GM23338 (cell line): ENCODE data around the gene MTCL3.

Experiments
- ATAC-seq: fragments of 200-7000 bp; cut with Tn5 transposase; 3 replicates; pipeline ENCODE4 v1.9.1; 2020
- DNase-seq: peaks from one replicate; pipeline ENCODE4 v3.0.0-alpha.2; 2015; ENCODE audit warnings: low spot score
- H2AFZ ChIP-seq: fragments of 200-600 bp; sonication (generic); 2 replicates; pipeline ENCODE4 v1.8.0; 2016; ENCODE audit warnings: antibody characterized with exemption, mild to moderate bottlenecking, moderate library complexity
- H3F3A ChIP-seq: fragments of 200-600 bp; sonication (generic); replicated peaks from 2 replicates; pipeline ENCODE4 v1.8.0; 2017; ENCODE audit warnings: antibody characterized with exemption, mixed run types, low read depth
- H3K27ac ChIP-seq: fragments of 200-600 bp; sonication (generic); 2 replicates; pipeline ENCODE4 v1.6.1; 2016; ENCODE audit warnings: low read depth
- H3K27me3 ChIP-seq: fragments of 200-600 bp; sonication (generic); 2 replicates; pipeline ENCODE4 v1.8.0; 2016; ENCODE audit warnings: mild to moderate bottlenecking, mixed run types, moderate library complexity; ENCODE audit not compliant: insufficient read depth
- H3K36me3 ChIP-seq: fragments of 200-600 bp; sonication (generic); 2 replicates; pipeline ENCODE4 v1.8.0; 2016; ENCODE audit warnings: mild to moderate bottlenecking; ENCODE audit not compliant: insufficient read depth
- H3K4me1 ChIP-seq: fragments of 200-600 bp; sonication (generic); 2 replicates; pipeline ENCODE4 v1.8.0; 2016; ENCODE audit warnings: mild to moderate bottlenecking, moderate library complexity; ENCODE audit not compliant: insufficient read depth
- H3K4me2 ChIP-seq: fragments of 200-600 bp; sonication (generic); 2 replicates; pipeline ENCODE4 v1.7.1; 2017; ENCODE audit warnings: mixed run types
- H3K4me3 ChIP-seq: fragments of 200-600 bp; sonication (generic); 2 replicates; pipeline ENCODE4 v1.6.1; 2016; ENCODE audit warnings: mixed run types
- H3K79me2 ChIP-seq: fragments of 200-600 bp; sonication (generic); replicated peaks from 2 replicates; pipeline ENCODE4 v1.8.0; 2017; ENCODE audit warnings: mild to moderate bottlenecking; ENCODE audit not compliant: insufficient read depth
- H3K9me2 ChIP-seq: fragments of 200-600 bp; sonication (generic); 2 replicates; pipeline ENCODE4 v1.8.0; 2017; ENCODE audit not compliant: insufficient read depth
- H4K20me1 ChIP-seq: fragments of 200-600 bp; sonication (generic); replicated peaks from 2 replicates; pipeline ENCODE4 v1.8.0; 2017; ENCODE audit warnings: mild to moderate bottlenecking; ENCODE audit not compliant: insufficient read depth
- H3K27ac Mint-ChIP-seq: 2 replicates; pipeline ENCODE4 v1.8.0; 2020; ENCODE audit warnings: inconsistent platforms, mild to moderate bottlenecking, moderate library complexity, mixed read lengths
- H3K27me3 Mint-ChIP-seq: 3 replicates; pipeline ENCODE4 v1.8.0; 2022; ENCODE audit warnings: low read depth, mild to moderate bottlenecking, moderate library complexity, mixed read lengths, inconsistent platforms; ENCODE audit not compliant: insufficient read depth, poor library complexity
- H3K36me3 Mint-ChIP-seq: 3 replicates; pipeline ENCODE4 v1.8.0; 2021; ENCODE audit warnings: low read depth, mild to moderate bottlenecking, inconsistent platforms, moderate library complexity, mixed read lengths
- H3K4me1 Mint-ChIP-seq: 3 replicates; pipeline ENCODE4 v1.8.0; 2020; ENCODE audit warnings: mild to moderate bottlenecking, inconsistent platforms, mixed read lengths
- H3K4me3 Mint-ChIP-seq: 3 replicates; pipeline ENCODE4 v1.8.0; 2021; ENCODE audit warnings: moderate library complexity, mild to moderate bottlenecking, inconsistent platforms, mixed read lengths
- H3K9me3 Mint-ChIP-seq: 3 replicates; pipeline ENCODE4 v1.8.0; 2020; ENCODE audit warnings: moderate library complexity, mild to moderate bottlenecking, inconsistent platforms, mixed read lengths
- CREB1 ChIP-seq: fragments of 250-450 bp; sonication (Bioruptor Pico); IDR thresholded peaks from 2 replicates; pipeline ENCODE4 v1.5.0; 2020; ENCODE audit warnings: low read depth, mild to moderate bottlenecking, moderate library complexity
- CTCF ChIP-seq, 2 experiments: fragments of 200-600 bp in 1 of 2; sonication (generic) in 1 of 2; conservative IDR thresholded peaks; 2 replicates each; pipeline versions ENCODE4 v1.5.1 to v1.6.1; 2016 to 2017; ENCODE audit warnings: antibody characterized with exemption in 2 of 2, low read depth in 2 of 2, mild to moderate bottlenecking in 2 of 2, moderate library complexity in 1 of 2
- ETS1 ChIP-seq: IDR thresholded peaks from 2 replicates; pipeline ENCODE4 v1.6.1; 2016; ENCODE audit warnings: antibody characterized with exemption
- EZH2 ChIP-seq: fragments of 200-600 bp; sonication (generic); IDR thresholded peaks from one replicate; pipeline ENCODE4 v1.8.0; 2017; ENCODE audit warnings: antibody characterized with exemption, mild to moderate bottlenecking, low read depth; ENCODE audit not compliant: unreplicated experiment
- EZH2phosphoT487 ChIP-seq: fragments of 200-600 bp; sonication (generic); IDR thresholded peaks from one replicate; pipeline ENCODE4 v1.8.1; 2018; ENCODE audit warnings: antibody characterized with exemption; ENCODE audit not compliant: unreplicated experiment
- JUNB ChIP-seq: IDR thresholded peaks from one replicate; pipeline ENCODE4 v1.6.1; 2016; ENCODE audit warnings: antibody characterized with exemption; ENCODE audit not compliant: unreplicated experiment
- NANOG ChIP-seq: IDR thresholded peaks from 2 replicates; pipeline ENCODE4 v1.6.1; 2016; ENCODE audit warnings: antibody characterized with exemption, borderline replicate concordance
- POLR2AphosphoS5 ChIP-seq: IDR thresholded peaks from 2 replicates; pipeline ENCODE4 v1.6.1; 2016; ENCODE audit warnings: antibody characterized with exemption, low read depth
- REST ChIP-seq: IDR thresholded peaks from one replicate; pipeline ENCODE4 v1.6.1; 2018; ENCODE audit warnings: antibody characterized with exemption; ENCODE audit not compliant: unreplicated experiment
- STAT1 ChIP-seq: IDR thresholded peaks from one replicate; pipeline ENCODE4 v1.6.1; 2016; ENCODE audit warnings: antibody characterized with exemption; ENCODE audit not compliant: unreplicated experiment
- ZNF114 ChIP-seq: fragments of 250-450 bp; sonication (Bioruptor Pico); IDR thresholded peaks from 2 replicates; pipeline ENCODE4 v1.5.0; 2020; ENCODE audit warnings: mild to moderate bottlenecking, moderate library complexity
- ZNF331 ChIP-seq: fragments of 250-450 bp; sonication (Bioruptor Pico); IDR thresholded peaks from 2 replicates; pipeline ENCODE4 v1.5.0; 2020; ENCODE audit warnings: low read depth, mild to moderate bottlenecking, moderate library complexity
- ZNF462 ChIP-seq: fragments of 250-450 bp; sonication (Bioruptor Pico); IDR thresholded peaks from 2 replicates; pipeline ENCODE4 v1.5.0; 2020; ENCODE audit warnings: mild to moderate bottlenecking, moderate library complexity

Gene MTCL3

GRCh38 chr6:127463056-127463455 lies 56.1 kb downstream of the MTCL3 start:
- H3K27ac Mint-ChIP-seq, result no peak overlapping the region
- no peak for ATAC-seq
- no peaks in the 10 kb centered on the region for H3K27me3 Mint-ChIP-seq
- Histone ChIP-seq H3K27ac (no peak overlapping the region), H2AFZ (no peak overlapping the region), H3K79me2 (no peaks in the 10 kb centered on the region), H3K36me3 (no peaks in the 10 kb centered on the region), H3K4me3 (no peak overlapping the region), H3K4me1 (peaks cover 18% of the 10 kb centered on the region), H3K9me2 (no peaks in the 10 kb centered on the region), H3K4me2 (no peak overlapping the region), H4K20me1 (no peaks in the 10 kb centered on the region), H3F3A (no peaks in the 10 kb centered on the region), H3K27me3 (no peaks in the 10 kb centered on the region)
- no peaks in the 10 kb centered on the region for H3K36me3 Mint-ChIP-seq
- H3K4me1 Mint-ChIP-seq, result peaks cover 42% of the 10 kb centered on the region
- H3K9me3 Mint-ChIP-seq, result no peaks in the 10 kb centered on the region
- TF ChIP-seq STAT1 (no peak), ZNF114 (CRISPR knock-in tag) (no peak), ZNF462 (no peak), ETS1 (no peak), CTCF (conservative IDR thresholded peaks at IDR 0.05; ENCODE audit: low read depth in 2 of 2) (no peak), NANOG (no peak), ZNF331 (no peak), POLR2AphosphoS5 (no peak), EZH2 (no peak), REST (no peak), CREB1 (CRISPR knock-in tag) (no peak), JUNB (no peak), EZH2phosphoT487 (no peak)
- no peak overlapping the region for H3K4me3 Mint-ChIP-seq
- no peak for DNase-seq
